K562 (cell line): ENCODE results near the gene GABPB2. TPM values are rescaled to one million over a fixed set of nuclear protein-coding genes. Genes with fewer than 3 reads are reported as not detected.
A peak's percentile ranks its signal among the peaks of the same experiment; 100 is the strongest.

Source experiments
- ATAC-seq: fragments of 200-7000 bp; cut with Tn5 transposase; 3 replicates; pipeline ENCODE4 v1.9.1; 2020; ENCODE audit warnings: moderate library complexity
- BruUV-seq: library from RNA; stranded (reverse); fragments of 400-500 nt; replicated peaks from 2 replicates; lab custom pipeline; 2021; lab: Mats Ljungman, UMichigan
- CTCF ChIA-PET: fragments of 300-600 bp; formaldehyde crosslinking; extraction: SDS; loops from one replicate; lab custom pipeline; 2021; ENCODE audit warnings: low intra/inter-chr PET ratio; lab: Yijun Ruan, JAX
- POLR2A ChIA-PET: fragments of 300-600, 350-650 bp; sonication (Branson Sonifier 250); formaldehyde crosslinking; extraction: SDS; loops from one replicate; lab custom pipeline; 2021; ENCODE audit warnings: antibody characterized with exemption, inconsistent platforms; lab: Yijun Ruan, JAX
- DNase-seq, 4 experiments: peaks; one replicate each; pipeline versions ENCODE4 v3.0.0 to v3.0.0-alpha.2; 2011 to 2018; ENCODE audit warnings: low spot score in 3 of 4, mixed read lengths in 3 of 4; ENCODE audit errors: extremely low read depth in 1 of 4
- FAIRE-seq: peaks from 2 replicates; lab custom pipeline; 2011; peaks lifted over from hg19 to GRCh38; lab: Jason Lieb, UNC
- H2AFZ ChIP-seq: 2 replicates; pipeline ENCODE4 v1.6.0; 2011; ENCODE audit warnings: low read depth, low read length, control low read depth, inconsistent platforms
- H3K27ac ChIP-seq: fragments of 200-600 bp; 3 replicates; pipeline ENCODE4 v1.8.0; 2011; ENCODE audit warnings: low read depth, mild to moderate bottlenecking, control low read depth, inconsistent platforms, low read length, moderate library complexity, mixed read lengths; ENCODE audit errors: extremely low read depth
- H3K27me3 ChIP-seq, 2 experiments: fragments of 300-600 bp in 1 of 2; 2 replicates in 1 of 2; 3 replicates in 1 of 2; pipeline versions ENCODE4 v1.6.0 to v1.8.0; 2011; ENCODE audit warnings: inconsistent platforms in 2 of 2, low read length in 2 of 2, mild to moderate bottlenecking in 1 of 2, mixed read lengths in 1 of 2, moderate library complexity in 1 of 2; ENCODE audit not compliant: control insufficient read depth in 2 of 2, insufficient read depth in 2 of 2
- H3K36me3 ChIP-seq: fragments of 300-600 bp; 3 replicates; pipeline ENCODE4 v1.8.0; 2011; ENCODE audit warnings: mild to moderate bottlenecking, low read length, inconsistent platforms; ENCODE audit not compliant: control insufficient read depth, insufficient read depth
- H3K4me1 ChIP-seq, 2 experiments: fragments of 200-600 bp in 1 of 2; replicated peaks in 1 of 2; 2 replicates in 1 of 2; 3 replicates in 1 of 2; pipeline versions ENCODE4 v1.5.1 to v1.8.0; 2011; ENCODE audit warnings: inconsistent platforms in 2 of 2, low read length in 2 of 2, mild to moderate bottlenecking in 1 of 2, mixed read lengths in 1 of 2, moderate library complexity in 1 of 2; ENCODE audit not compliant: control insufficient read depth in 2 of 2, insufficient read depth in 2 of 2
- H3K4me2 ChIP-seq: 2 replicates; pipeline ENCODE4 v1.6.1; 2011; ENCODE audit warnings: low read length, control low read depth, inconsistent platforms, mixed read lengths; ENCODE audit not compliant: insufficient read depth
- H3K4me3 ChIP-seq: fragments of 200-600 bp; sonication (generic), shearing (Covaris generic); 2 replicates; pipeline ENCODE4 v1.5.1; 2016; ENCODE audit warnings: control low read depth, inconsistent platforms
- H3K79me2 ChIP-seq: fragments of 200-600 bp; 3 replicates; pipeline ENCODE4 v1.8.0; 2011; ENCODE audit warnings: low read length, inconsistent platforms; ENCODE audit not compliant: control insufficient read depth, insufficient read depth
- H3K9ac ChIP-seq, 2 experiments: 2 replicates each; pipeline versions ENCODE4 v1.6.0 to v1.6.1; 2011; ENCODE audit warnings: low read depth in 2 of 2, low read length in 2 of 2, control low read depth in 1 of 2, inconsistent platforms in 1 of 2, mild to moderate bottlenecking in 1 of 2, mixed read lengths in 1 of 2; ENCODE audit not compliant: insufficient read depth in 1 of 2
- H3K9me1 ChIP-seq: one replicate; pipeline ENCODE4 v1.6.0; 2011; ENCODE audit warnings: inconsistent platforms, mild to moderate bottlenecking, low read length, moderate library complexity; ENCODE audit not compliant: control insufficient read depth, insufficient read depth
- H3K9me3 ChIP-seq: replicated peaks from 2 replicates; pipeline ENCODE4 v1.5.1; 2011; ENCODE audit warnings: low read depth, low read length, inconsistent platforms; ENCODE audit not compliant: control insufficient read depth, insufficient read depth
- H4K20me1 ChIP-seq: replicated peaks from 2 replicates; pipeline ENCODE4 v1.6.1; 2011; ENCODE audit warnings: low read length, inconsistent platforms, mixed read lengths; ENCODE audit not compliant: control insufficient read depth, insufficient read depth
- BHLHE40 ChIP-seq: IDR thresholded peaks from 2 replicates; pipeline ENCODE4 v1.6.1; 2011; ENCODE audit warnings: low read length, improper control_type of control experiment
- KDM5B ChIP-seq: fragments of 200-600 bp; sonication (generic); IDR thresholded peaks from 2 replicates; pipeline ENCODE4 v1.6.1; 2012; ENCODE audit warnings: low read depth, mild to moderate bottlenecking, moderate library complexity, low read length, control low read depth, inconsistent platforms; ENCODE audit not compliant: insufficient replicate concordance
- PHF8 ChIP-seq: fragments of 200-600 bp; sonication (generic); IDR thresholded peaks from 2 replicates; pipeline ENCODE4 v1.6.1; 2012; ENCODE audit warnings: mixed run types, mild to moderate bottlenecking, inconsistent platforms, low read length, moderate library complexity, borderline replicate concordance
- POLR3G ChIP-seq: IDR thresholded peaks from 2 replicates; pipeline ENCODE4 v1.6.1; 2011; ENCODE audit not compliant: insufficient read length, insufficient replicate concordance; ENCODE audit errors: extremely low read depth
- ZBED1 ChIP-seq: IDR thresholded peaks from 2 replicates; pipeline ENCODE4 v1.6.1; 2014
- ZNF316 ChIP-seq: fragments of 450-650 bp; IDR thresholded peaks from 2 replicates; pipeline ENCODE4 v1.6.1; 2016
- WGBS: fragments of 100-300 bp; shearing (Covaris generic); methylation state at CpG from one replicate; pipeline ENCODE4 v1.1.6; 2016; ENCODE audit warnings: low coverage, mixed read lengths; ENCODE audit not compliant: insufficient coverage; ENCODE audit errors: missing lambda C conversion rate; 5-methylcytosine and 5-hydroxymethylcytosine counted together
- in situ Hi-C: fragments of 300-500 bp; cut with MboI; formaldehyde crosslinking; loops from 4 replicates; pipeline ENCODE4 v1.15.0; 2018; ENCODE audit warnings: inconsistent platforms, mixed read lengths
- intact Hi-C: fragments of 100-400 bp; cut with micrococcal nuclease; formaldehyde crosslinking; loops from 2 replicates; pipeline ENCODE4 v1.14.2; 2022
- polyA plus RNA-seq, 8 experiments: library from polyadenylated mRNA; depleted of rRNA in 4 of 8; stranded (reverse) in 5 of 8; unstranded in 3 of 8; fragments of >200 nt; fragmentation: Nextera tagmentation in 2 of 8; fragmentation: Illumina TruSeq in 1 of 8; extraction: Ambion mirVana in 2 of 8; extraction: Trizol in 1 of 8; gene quantifications; 2 replicates each; pipeline versions ENCODE4 v1.2.1 to v1.2.3, GENCODE V29; 2011 to 2014; ENCODE audit warnings: inconsistent platforms in 1 of 8, missing spikeins in 1 of 8
- total RNA-seq, 7 experiments: library from RNA; depleted of rRNA in 6 of 7; stranded (reverse); fragments of >200 nt in 6 of 7; fragmentation: Illumina TruSeq in 2 of 7; extraction: Trizol in 2 of 7; gene quantifications; 2 replicates each; pipeline versions ENCODE4 v1.2.1 to v1.2.3, GENCODE V29; 2011 to 2021; ENCODE audit warnings: low replicate concordance in 1 of 7
- TF ChIP-seq, protein P1 (sequence below), 2 experiments: fragments of 450-650 bp in 1 of 2; IDR thresholded peaks; 2 replicates each; pipeline ENCODE4 v1.6.1; 2011 to 2017; ENCODE audit warnings: low read depth in 2 of 2, antibody characterized with exemption in 1 of 2, borderline replicate concordance in 1 of 2, low read length in 1 of 2, mild to moderate bottlenecking in 1 of 2, mixed read lengths in 1 of 2; ENCODE audit not compliant: control insufficient read depth in 1 of 2

GABPB2 gene
- total and polyA plus RNA-seq, 9 of the 15 experiments (the other 6 are each of a cell fraction or from before 2014, with no cell fraction given), result 2.2 to 13.3 (median 6.1) TPM

DNA sequence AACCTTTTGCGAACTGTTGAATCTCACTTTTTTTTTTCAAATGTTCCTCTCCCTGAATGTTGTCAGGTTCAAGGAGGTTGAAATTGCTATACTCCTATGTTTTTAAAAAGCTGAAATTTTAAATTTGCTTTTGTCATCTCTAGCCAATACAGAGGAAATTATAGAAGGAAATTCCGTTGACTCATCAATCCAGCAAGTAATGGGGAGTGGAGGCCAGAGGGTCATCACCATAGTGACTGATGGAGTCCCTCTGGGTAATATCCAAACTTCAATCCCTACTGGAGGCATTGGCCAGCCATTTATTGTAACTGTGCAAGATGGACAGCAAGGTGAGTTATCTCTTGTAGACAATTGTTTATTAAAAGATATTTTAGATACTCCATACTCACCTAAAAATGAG is 36.3 kb downstream of the GABPB2 start:
- FAIRE-seq (no peak), ATAC-seq (no peak), DNase-seq (no peak)
- H3K79me2 ChIP-seq, result no peaks in the 10 kb centered on the region
- H3K4me1 ChIP-seq, result no peaks in the 10 kb centered on the region
- no peak for TF ChIP-seq POLR3G
- TF ChIP-seq KDM5B, result no peak
- no peak for TF ChIP-seq BHLHE40
- TF ChIP-seq ZNF316, result 0 out of 2 replicates have a peak, but pooled peaks have one; percentile 23
- TF ChIP-seq ZBED1, result no peak
- TF ChIP-seq, protein P1, sequence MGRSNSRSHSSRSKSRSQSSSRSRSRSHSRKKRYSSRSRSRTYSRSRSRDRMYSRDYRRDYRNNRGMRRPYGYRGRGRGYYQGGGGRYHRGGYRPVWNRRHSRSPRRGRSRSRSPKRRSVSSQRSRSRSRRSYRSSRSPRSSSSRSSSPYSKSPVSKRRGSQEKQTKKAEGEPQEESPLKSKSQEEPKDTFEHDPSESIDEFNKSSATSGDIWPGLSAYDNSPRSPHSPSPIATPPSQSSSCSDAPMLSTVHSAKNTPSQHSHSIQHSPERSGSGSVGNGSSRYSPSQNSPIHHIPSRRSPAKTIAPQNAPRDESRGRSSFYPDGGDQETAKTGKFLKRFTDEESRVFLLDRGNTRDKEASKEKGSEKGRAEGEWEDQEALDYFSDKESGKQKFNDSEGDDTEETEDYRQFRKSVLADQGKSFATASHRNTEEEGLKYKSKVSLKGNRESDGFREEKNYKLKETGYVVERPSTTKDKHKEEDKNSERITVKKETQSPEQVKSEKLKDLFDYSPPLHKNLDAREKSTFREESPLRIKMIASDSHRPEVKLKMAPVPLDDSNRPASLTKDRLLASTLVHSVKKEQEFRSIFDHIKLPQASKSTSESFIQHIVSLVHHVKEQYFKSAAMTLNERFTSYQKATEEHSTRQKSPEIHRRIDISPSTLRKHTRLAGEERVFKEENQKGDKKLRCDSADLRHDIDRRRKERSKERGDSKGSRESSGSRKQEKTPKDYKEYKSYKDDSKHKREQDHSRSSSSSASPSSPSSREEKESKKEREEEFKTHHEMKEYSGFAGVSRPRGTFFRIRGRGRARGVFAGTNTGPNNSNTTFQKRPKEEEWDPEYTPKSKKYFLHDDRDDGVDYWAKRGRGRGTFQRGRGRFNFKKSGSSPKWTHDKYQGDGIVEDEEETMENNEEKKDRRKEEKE (IDR thresholded peaks at IDR 0.05; ENCODE audit: borderline replicate concordance in 1 of 2, control insufficient read depth in 1 of 2, low read depth in 2 of 2, low read length in 1 of 2), result no peak
- TF ChIP-seq PHF8, result no peak
- H3K4me3 ChIP-seq, result no peak overlapping the region
- ChIA-PET POLR2A (interaction anchor here (2.3 kb wide), 1 partner anchor 10 kb away, joined by 8 read pairs; no protein-coding TSS in a partner anchor), CTCF (no interaction called here)
- no peaks in the 10 kb centered on the region for H3K27me3 ChIP-seq
- no peak overlapping the region for H3K4me2 ChIP-seq
- no peaks in the 10 kb centered on the region for H3K9me3 ChIP-seq
- no peaks in the 10 kb centered on the region for H4K20me1 ChIP-seq
- intact Hi-C loops (no loop called here), in situ Hi-C loops (no loop called here)
- H3K27ac ChIP-seq, result no peak overlapping the region
- 52% methylated on average over 2 of the region's 2 CpGs for WGBS
- no peak overlapping the region for H3K9ac ChIP-seq
- no peak overlapping the region for H2AFZ ChIP-seq
- H3K9me1 ChIP-seq, result no peaks in the 10 kb centered on the region
- BruUV-seq, result no TSS peak
- no peaks in the 10 kb centered on the region for H3K36me3 ChIP-seq
